Stimulated activated CD4-positive, alpha-beta T cell treated with anti-CD3 and anti-CD28 coated beads, Interleukin-4, amount 100 ng/mL, for 1 hour (primary cell): Measurements from ENCODE around the gene LTBP4.
A peak's percentile ranks its signal among the peaks of the same experiment; 100 is the strongest.

Experiments used
- DNase-seq: peaks from one replicate; pipeline ENCODE4 v3.0.0-alpha.2; 2020

Gene LTBP4

GRCh38 chr19:40597329-40597838 is 3.8 kb upstream of the LTBP4 start:
- no peak for DNase-seq

- peak; percentile 84 for DNase-seq
Measured at GRCh38 chr19:40598121-40598917, 2.9 kb upstream of the LTBP4 start.

GRCh38 chr19:40598918-40599307 is 2.3 kb upstream of the LTBP4 start:
- DNase-seq = no peak

- DNase-seq = no peak
Measured at GRCh38 chr19:40599331-40599901, 1.8 kb upstream of the LTBP4 start.

GRCh38 chr19:40599902-40600569 is 1.1 kb upstream of the LTBP4 start:
- DNase-seq = no peak

GRCh38 chr19:40600570-40601133 is 517 bp upstream of the LTBP4 start:
- no peak for DNase-seq

- no peak for DNase-seq
Measured at GRCh38 chr19:40603071-40603388, 1.9 kb downstream of the LTBP4 start.

- peak; percentile 94 for DNase-seq
Measured at GRCh38 chr19:40603389-40604170, 2.4 kb downstream of the LTBP4 start.

- no peak for DNase-seq
Measured at GRCh38 chr19:40604171-40604646, 3.0 kb downstream of the LTBP4 start.

- DNase-seq = no peak
Measured at GRCh38 chr19:40604647-40605215, 3.6 kb downstream of the LTBP4 start.

GRCh38 chr19:40605216-40605971 is 4.2 kb downstream of the LTBP4 start:
- DNase-seq = peak; percentile 77

- no peak for DNase-seq
Measured at GRCh38 chr19:40607311-40608239, 6.4 kb downstream of the LTBP4 start.

GRCh38 chr19:40608240-40608621 is 7.1 kb downstream of the LTBP4 start:
- no peak for DNase-seq

GRCh38 chr19:40608957-40609356 is 7.8 kb downstream of the LTBP4 start:
- no peak for DNase-seq

- DNase-seq = peak; percentile 87
Measured at GRCh38 chr19:40609561-40610395, 8.6 kb downstream of the LTBP4 start.

GRCh38 chr19:40610396-40611064 is 9.4 kb downstream of the LTBP4 start:
- peak; percentile 63 for DNase-seq

GRCh38 chr19:40611096-40611495 is 9.9 kb downstream of the LTBP4 start:
- DNase-seq = no peak

- no peak for DNase-seq
Measured at GRCh38 chr19:40611900-40612698, 10.9 kb downstream of the LTBP4 start.
